Mucosa of stomach (tissue), 1 donor: Measurements from ENCODE around the gene COL18A1.

ENCODE experiments used
- H3K27me3 ChIP-seq: one replicate; pipeline ENCODE4 v1.7.0; 2013; ENCODE audit warnings: mild to moderate bottlenecking, low read length; ENCODE audit not compliant: control insufficient read depth, insufficient read depth
- H3K36me3 ChIP-seq: one replicate; pipeline ENCODE4 v1.7.0; 2013; ENCODE audit warnings: low read length; ENCODE audit not compliant: control insufficient read depth, insufficient read depth
- H3K4me1 ChIP-seq: one replicate; pipeline ENCODE4 v1.7.0; 2013; ENCODE audit warnings: mild to moderate bottlenecking, low read length; ENCODE audit not compliant: control insufficient read depth, insufficient read depth
- H3K4me3 ChIP-seq: one replicate; pipeline ENCODE4 v1.7.0; 2013; ENCODE audit warnings: low read length
- H3K9ac ChIP-seq: one replicate; pipeline ENCODE4 v1.7.0; 2013; ENCODE audit warnings: mild to moderate bottlenecking, low read length, moderate library complexity
- H3K9me3 ChIP-seq: one replicate; pipeline ENCODE4 v1.7.0; 2013; ENCODE audit warnings: mild to moderate bottlenecking, low read length, moderate library complexity; ENCODE audit not compliant: control insufficient read depth
- donor health status: Pancreatic carcinoma.

The COL18A1 gene

GRCh38 chr21:45511661-45512431 is 106.9 kb downstream of the COL18A1 start:
- H3K9me3 ChIP-seq, result no peaks in the 10 kb centered on the region
- H3K4me1 ChIP-seq, result peaks cover 18% of the 10 kb centered on the region
- H3K9ac ChIP-seq, result no peak overlapping the region
- no peaks in the 10 kb centered on the region for H3K36me3 ChIP-seq
- no peaks in the 10 kb centered on the region for H3K27me3 ChIP-seq
- H3K4me3 ChIP-seq, result no peak overlapping the region

- Histone ChIP-seq H3K36me3 (no peaks in the 10 kb centered on the region), H3K4me1 (peaks cover 14% of the 10 kb centered on the region), H3K27me3 (no peaks in the 10 kb centered on the region)
These were observed 107.6 kb downstream of the COL18A1 start for GRCh38 chr21:45512626-45513002.

GRCh38 chr21:45513003-45513717 is 108.2 kb downstream of the COL18A1 start:
- Histone ChIP-seq H3K4me3 (no peak overlapping the region), H3K27me3 (no peaks in the 10 kb centered on the region), H3K36me3 (no peaks in the 10 kb centered on the region), H3K4me1 (peaks cover 14% of the 10 kb centered on the region), H3K9ac (no peak overlapping the region), H3K9me3 (no peaks in the 10 kb centered on the region)

More at GRCh38 chr21:45512626-45513002, 107.6 kb downstream of the COL18A1 start:
- no peak overlapping the region for H3K4me3 ChIP-seq
- no peak overlapping the region for H3K9ac ChIP-seq
- no peaks in the 10 kb centered on the region for H3K9me3 ChIP-seq

GRCh38 chr21:45513741-45514310 is 108.9 kb downstream of the COL18A1 start:
- H3K27me3 ChIP-seq, result no peaks in the 10 kb centered on the region
- H3K4me1 ChIP-seq, result peaks cover 14% of the 10 kb centered on the region
- no peaks in the 10 kb centered on the region for H3K36me3 ChIP-seq
- H3K4me3 ChIP-seq, result no peak overlapping the region
- no peak overlapping the region for H3K9ac ChIP-seq
- no peaks in the 10 kb centered on the region for H3K9me3 ChIP-seq

GRCh38 chr21:45514311-45515021 is 109.5 kb downstream of the COL18A1 start:
- Histone ChIP-seq H3K4me3 (no peak overlapping the region), H3K4me1 (peaks cover 14% of the 10 kb centered on the region), H3K36me3 (no peaks in the 10 kb centered on the region), H3K9ac (no peak overlapping the region), H3K27me3 (no peaks in the 10 kb centered on the region), H3K9me3 (no peaks in the 10 kb centered on the region)

GRCh38 chr21:45515241-45516061 is 110.5 kb downstream of the COL18A1 start:
- H3K36me3 ChIP-seq, result no peaks in the 10 kb centered on the region
- no peak overlapping the region for H3K9ac ChIP-seq
- no peaks in the 10 kb centered on the region for H3K27me3 ChIP-seq
- H3K9me3 ChIP-seq, result no peaks in the 10 kb centered on the region
- peaks cover 14% of the 10 kb centered on the region for H3K4me1 ChIP-seq
- H3K4me3 ChIP-seq, result no peak overlapping the region

- Histone ChIP-seq H3K4me3 (no peak overlapping the region), H3K4me1 (peaks cover 14% of the 10 kb centered on the region), H3K27me3 (no peaks in the 10 kb centered on the region), H3K36me3 (no peaks in the 10 kb centered on the region), H3K9me3 (no peaks in the 10 kb centered on the region), H3K9ac (no peak overlapping the region)
These were observed 111.2 kb downstream of the COL18A1 start for GRCh38 chr21:45516071-45516670.

- H3K36me3 ChIP-seq, result no peaks in the 10 kb centered on the region
- H3K27me3 ChIP-seq, result no peaks in the 10 kb centered on the region
- H3K4me1 ChIP-seq, result peaks cover 14% of the 10 kb centered on the region
- no peak overlapping the region for H3K4me3 ChIP-seq
- H3K9ac ChIP-seq, result no peak overlapping the region
- H3K9me3 ChIP-seq, result no peaks in the 10 kb centered on the region
These were observed 111.7 kb downstream of the COL18A1 start for GRCh38 chr21:45516671-45517151.

GRCh38 chr21:45517249-45518065 is 112.5 kb downstream of the COL18A1 start:
- no peaks in the 10 kb centered on the region for H3K9me3 ChIP-seq

GRCh38 chr21:45518742-45519141 is 113.8 kb downstream of the COL18A1 start:
- H3K36me3 ChIP-seq, result no peaks in the 10 kb centered on the region
- no peak overlapping the region for H3K4me3 ChIP-seq
- H3K9ac ChIP-seq, result no peak overlapping the region
- H3K4me1 ChIP-seq, result peaks cover 2% of the 10 kb centered on the region
- no peaks in the 10 kb centered on the region for H3K27me3 ChIP-seq
- no peaks in the 10 kb centered on the region for H3K9me3 ChIP-seq

More at GRCh38 chr21:45517249-45518065, 112.5 kb downstream of the COL18A1 start:
- no peaks in the 10 kb centered on the region for H3K27me3 ChIP-seq
- peaks cover 14% of the 10 kb centered on the region for H3K4me1 ChIP-seq
- no peak overlapping the region for H3K9ac ChIP-seq
- no peaks in the 10 kb centered on the region for H3K36me3 ChIP-seq
- no peak overlapping the region for H3K4me3 ChIP-seq
